Activated CD4-positive, alpha-beta memory T cell treated with anti-CD3 and anti-CD28 coated beads for 36 hours (primary cell): ENCODE results near the gene PCIF1. TPM values are rescaled to one million over a fixed set of nuclear protein-coding genes. Genes with fewer than 3 reads are reported as not detected.
"Not testable (repeated sequence)": the region's sequence is repeated elsewhere in the genome, so short reads cannot be mapped to it uniquely, and the experiment has no call there.

Experiments used
- CTCF ChIA-PET: fragments of 350-600 bp; sonication (Branson Sonifier 250); formaldehyde crosslinking; loops from one replicate; lab custom pipeline; 2021; ENCODE audit warnings: antibody characterized with exemption, inconsistent platforms; lab: Charles Lee
- POLR2A ChIA-PET: fragments of 350-600 bp; sonication (Branson Sonifier 250); formaldehyde crosslinking; loops from one replicate; lab custom pipeline; 2021; ENCODE audit warnings: antibody characterized with exemption; lab: Charles Lee
- DNase-seq: peaks from one replicate; pipeline ENCODE4 v3.0.0-alpha.2; 2020
- H3K27ac Mint-ChIP-seq: one replicate; pipeline ENCODE4 v1.8.0; 2021; ENCODE audit warnings: mixed read lengths
- H3K27me3 Mint-ChIP-seq: one replicate; pipeline ENCODE4 v1.8.0; 2021; ENCODE audit warnings: mixed read lengths
- H3K36me3 Mint-ChIP-seq: one replicate; pipeline ENCODE4 v1.8.0; 2021; ENCODE audit warnings: mixed read lengths
- H3K4me1 Mint-ChIP-seq: one replicate; pipeline ENCODE4 v1.8.0; 2021; ENCODE audit warnings: low read depth, mixed read lengths
- H3K4me3 Mint-ChIP-seq: one replicate; pipeline ENCODE4 v1.8.0; 2021; ENCODE audit warnings: mild to moderate bottlenecking, mixed read lengths
- H3K9me3 Mint-ChIP-seq: one replicate; pipeline ENCODE4 v1.8.0; 2021; ENCODE audit warnings: mixed read lengths
- intact Hi-C: fragments of 100-400 bp; cut with micrococcal nuclease; formaldehyde crosslinking; loops from one replicate; pipeline ENCODE4 v1.15.1; 2023
- total RNA-seq, 2 experiments: library from RNA; stranded (reverse); gene quantifications; one replicate each; pipeline ENCODE4 v1.2.3, GENCODE V29; 2021

PCIF1 gene
- total RNA-seq, 2 experiments from 2014 or later: 29.9 to 33.0 TPM

DNA sequence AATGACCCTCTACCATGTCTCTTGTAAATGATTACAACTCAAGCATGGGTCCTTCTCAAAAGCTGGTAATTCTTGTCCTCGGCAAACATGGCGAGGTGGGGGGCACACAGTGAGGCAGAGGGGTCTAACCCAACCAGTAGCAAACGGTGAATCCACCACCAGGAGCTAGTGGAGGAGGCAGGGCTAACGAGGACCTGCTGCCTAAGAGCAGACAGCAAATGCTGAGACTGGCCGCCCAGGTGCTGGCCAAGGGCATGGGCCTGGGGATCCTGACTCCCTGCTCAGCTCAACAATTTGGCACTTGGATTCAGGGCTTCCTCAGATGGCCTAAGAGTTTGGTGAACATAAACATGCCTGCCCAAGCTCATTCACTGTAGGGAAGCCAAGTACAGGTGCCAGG lies 18.4 kb downstream of the PCIF1 start:
- Mint-ChIP-seq H3K27me3 (no peaks in the 10 kb centered on the region), H3K4me1 (no peaks in the 10 kb centered on the region), H3K9me3 (no peaks in the 10 kb centered on the region), H3K4me3 (no peak overlapping the region), H3K27ac (no peak overlapping the region), H3K36me3 (peaks cover 31% of the 10 kb centered on the region)
- no peak for DNase-seq
- ChIA-PET POLR2A (interaction anchor here (0.9 kb wide), 1 partner anchor 18 kb away, joined by 3 read pairs; the partner anchor contains the start of gene PCIF1), CTCF (interaction anchor here (3.5 kb wide), 1 partner anchor 17 kb away, joined by 24 read pairs; no protein-coding TSS in a partner anchor)
- intact Hi-C loops: no loop called here

DNA sequence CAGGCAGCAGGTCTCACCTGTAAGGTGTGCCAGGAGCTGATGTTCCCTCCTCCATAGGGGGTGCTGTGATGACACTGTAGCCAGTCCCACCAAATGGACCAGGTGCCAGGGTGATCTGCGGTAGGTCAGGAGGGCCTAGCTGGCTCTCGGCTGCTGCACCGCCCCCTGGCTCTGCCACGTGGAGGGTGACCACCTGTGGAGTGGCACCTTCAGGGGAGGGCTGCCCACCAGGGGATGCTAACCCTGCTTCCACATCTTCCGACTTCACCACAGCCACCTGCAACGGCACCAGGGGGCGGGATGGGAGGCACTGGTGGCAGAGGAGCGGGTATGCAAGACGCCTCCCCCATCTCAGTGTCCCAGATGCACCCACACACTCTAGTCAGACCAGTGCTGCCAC lies 19.2 kb downstream of the PCIF1 start:
- intact Hi-C loops: no loop called here
- H3K4me3 Mint-ChIP-seq: no peak overlapping the region
- peaks cover 34% of the 10 kb centered on the region for H3K36me3 Mint-ChIP-seq
- DNase-seq: no peak
- POLR2A ChIA-PET: no interaction called here
- no peaks in the 10 kb centered on the region for H3K4me1 Mint-ChIP-seq
- no peak overlapping the region for H3K27ac Mint-ChIP-seq
- CTCF ChIA-PET: interaction anchor here (3.5 kb wide), 1 partner anchor 16 kb away, joined by 24 read pairs; no protein-coding TSS in a partner anchor
- H3K9me3 Mint-ChIP-seq: no peaks in the 10 kb centered on the region
- H3K27me3 Mint-ChIP-seq: no peaks in the 10 kb centered on the region

DNA sequence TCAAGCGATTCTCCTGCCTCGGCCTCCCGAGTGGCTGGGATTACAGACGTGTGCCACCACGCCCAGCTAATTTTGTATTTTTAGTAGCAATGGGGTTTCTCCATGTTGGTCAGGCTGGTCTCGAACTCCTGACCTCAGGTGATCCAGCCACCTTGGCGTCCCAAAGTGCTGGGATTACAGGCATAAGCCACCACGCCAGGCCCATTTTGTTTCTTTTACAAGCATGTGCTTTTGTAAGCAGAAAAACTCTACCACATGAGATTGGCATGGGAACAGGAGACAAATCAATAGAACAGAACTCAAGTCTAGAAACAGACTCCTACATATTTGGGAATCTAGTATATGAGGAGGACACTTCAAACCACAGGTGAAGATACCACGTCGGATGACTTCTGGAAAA lies 21.8 kb downstream of the PCIF1 start:
- H3K4me1 Mint-ChIP-seq, H3K27ac Mint-ChIP-seq, H3K9me3 Mint-ChIP-seq, H3K4me3 Mint-ChIP-seq, DNase-seq, intact Hi-C loops, POLR2A ChIA-PET, H3K27me3 Mint-ChIP-seq, CTCF ChIA-PET: not testable (repeated sequence)
- H3K36me3 Mint-ChIP-seq: peaks cover 50% of the 10 kb centered on the region

GRCh38 chr20:45957021-45957941 lies 22.8 kb downstream of the PCIF1 start:
- no peaks in the 10 kb centered on the region for H3K27me3 Mint-ChIP-seq
- H3K9me3 Mint-ChIP-seq: no peaks in the 10 kb centered on the region
- no peak for DNase-seq
- ChIA-PET POLR2A (interaction anchor here (2.7 kb wide), 1 partner anchor 8 kb away, joined by 10 read pairs; no protein-coding TSS in a partner anchor), CTCF (interaction anchor here (1.0 to 5.3 kb wide), 2 partner anchors 13 to 23 kb away, joined by 3 to 53 read pairs; partner anchors contain the start of gene PCIF1)
- peaks cover 49% of the 10 kb centered on the region for H3K36me3 Mint-ChIP-seq
- intact Hi-C loops: no loop called here
- H3K27ac Mint-ChIP-seq: no peak overlapping the region
- H3K4me3 Mint-ChIP-seq: no peak overlapping the region
- H3K4me1 Mint-ChIP-seq: no peaks in the 10 kb centered on the region

- intact Hi-C loops: no loop called here
- H3K4me1 Mint-ChIP-seq: no peaks in the 10 kb centered on the region
- no peaks in the 10 kb centered on the region for H3K9me3 Mint-ChIP-seq
- DNase-seq: no peak
- H3K36me3 Mint-ChIP-seq: peaks cover 58% of the 10 kb centered on the region
- ChIA-PET POLR2A (interaction anchor here (0.6 to 2.7 kb wide), 3 partner anchors 9 to 141 kb away, joined by 3 to 10 read pairs (median 3); partner anchors contain the start of gene PCIF1), CTCF (interaction anchor here (1.0 to 5.3 kb wide), 2 partner anchors 11 to 24 kb away, joined by 3 to 53 read pairs; partner anchors contain the start of gene PCIF1)
- no peak overlapping the region for H3K27ac Mint-ChIP-seq
- no peak overlapping the region for H3K4me3 Mint-ChIP-seq
- H3K27me3 Mint-ChIP-seq: no peaks in the 10 kb centered on the region
Observed at GRCh38 chr20:45958593-45958992, 24.1 kb downstream of the PCIF1 start.

GRCh38 chr20:45959126-45959525 lies 24.6 kb downstream of the PCIF1 start:
- no peaks in the 10 kb centered on the region for H3K4me1 Mint-ChIP-seq
- DNase-seq: no peak
- no peak overlapping the region for H3K27ac Mint-ChIP-seq
- no peaks in the 10 kb centered on the region for H3K27me3 Mint-ChIP-seq
- ChIA-PET POLR2A (interaction anchor here (0.6 to 2.7 kb wide), 3 partner anchors 10 to 142 kb away, joined by 3 to 10 read pairs (median 3); no protein-coding TSS in a partner anchor), CTCF (interaction anchor here (5.3 kb wide), 1 partner anchor 11 kb away, joined by 53 read pairs; no protein-coding TSS in a partner anchor)
- H3K36me3 Mint-ChIP-seq: peaks cover 61% of the 10 kb centered on the region
- intact Hi-C loops: no loop called here
- no peaks in the 10 kb centered on the region for H3K9me3 Mint-ChIP-seq
- no peak overlapping the region for H3K4me3 Mint-ChIP-seq

DNA sequence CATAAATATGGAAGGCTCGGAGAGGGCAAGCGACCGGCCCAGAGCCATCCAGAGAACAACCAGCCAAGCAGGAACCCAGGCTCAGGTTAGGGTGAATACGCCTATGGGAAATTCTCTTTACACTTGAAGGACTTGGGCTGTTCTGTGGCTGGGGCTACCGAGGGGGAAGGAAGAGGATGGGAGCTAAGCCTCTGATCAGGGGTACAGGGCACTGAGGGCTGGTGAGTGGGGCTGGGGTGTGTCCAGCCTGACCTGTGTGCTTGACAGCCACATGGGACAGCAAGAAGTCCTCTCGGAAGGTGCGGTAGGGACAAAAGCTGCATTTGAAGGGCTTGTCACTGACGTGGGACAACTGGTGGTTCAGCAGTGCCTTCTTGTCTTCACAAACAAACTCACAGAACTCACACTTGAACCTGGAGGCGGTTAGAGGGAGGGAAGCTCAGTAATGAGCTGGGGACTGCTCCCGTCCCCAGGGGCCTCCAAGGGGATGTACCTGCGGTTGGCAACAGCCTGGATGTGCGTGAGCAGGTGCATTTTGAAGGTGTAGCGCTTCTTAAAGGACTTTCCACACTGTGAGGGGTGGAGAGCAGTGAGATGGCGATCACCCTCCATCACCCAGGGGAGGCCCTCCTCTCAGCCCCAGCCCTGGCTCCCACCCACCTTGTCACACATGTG lies 25.6 kb downstream of the PCIF1 start:
- H3K4me1 Mint-ChIP-seq: peaks cover 2% of the 10 kb centered on the region
- ChIA-PET CTCF (interaction anchor here (1.9 to 5.3 kb wide), 2 partner anchors 10 to 161 kb away, joined by 12 to 53 read pairs; no protein-coding TSS in a partner anchor), POLR2A (interaction anchor here (0.9 to 1.6 kb wide), 3 partner anchors 10 to 26 kb away, joined by 3 to 6 read pairs (median 3); partner anchors contain the start of gene PCIF1)
- no peak overlapping the region for H3K4me3 Mint-ChIP-seq
- H3K36me3 Mint-ChIP-seq: peaks cover 63% of the 10 kb centered on the region
- H3K27me3 Mint-ChIP-seq: no peaks in the 10 kb centered on the region
- no peak for DNase-seq
- intact Hi-C loops: no loop called here
- no peaks in the 10 kb centered on the region for H3K9me3 Mint-ChIP-seq
- no peak overlapping the region for H3K27ac Mint-ChIP-seq

DNA sequence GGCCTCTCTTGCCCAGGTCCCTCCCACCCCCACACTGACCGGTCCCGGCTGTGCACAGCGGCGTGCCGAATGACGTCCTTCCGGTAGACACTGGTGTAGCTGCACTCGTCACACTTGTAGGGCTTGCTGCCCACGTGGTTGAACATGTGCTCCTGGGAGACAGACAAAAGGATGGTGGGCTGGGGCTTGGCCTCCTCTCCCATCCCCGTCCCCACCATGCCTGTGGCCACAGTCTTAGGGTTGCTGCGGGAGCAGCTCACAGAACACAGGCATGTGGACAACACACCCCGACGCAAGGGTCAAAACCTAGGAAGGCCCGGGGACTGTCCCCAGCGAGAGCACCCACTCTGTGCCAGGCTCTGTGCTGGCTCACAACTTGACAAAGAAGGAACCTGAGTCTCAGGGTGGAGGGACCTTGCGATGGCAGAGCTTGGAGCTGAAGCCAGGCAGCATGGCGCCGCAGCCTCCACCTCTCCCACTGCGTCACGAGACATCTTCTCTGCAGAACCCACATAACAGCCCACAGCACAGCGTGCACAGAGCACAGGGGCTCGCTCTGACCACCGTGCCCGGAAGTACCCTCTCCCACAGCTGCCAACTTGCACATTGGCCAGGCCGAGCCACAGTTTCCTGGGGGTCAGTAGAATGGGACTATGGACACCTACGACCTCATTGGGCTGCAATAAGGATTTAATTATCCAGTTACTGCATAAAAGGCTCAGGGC lies 27.7 kb downstream of the PCIF1 start:
- H3K4me3 Mint-ChIP-seq: no peak overlapping the region

GRCh38 chr20:45963059-45964005 lies 28.8 kb downstream of the PCIF1 start:
- H3K27ac Mint-ChIP-seq: no peak overlapping the region
- CTCF ChIA-PET: interaction anchor here (0.6 to 4.2 kb wide), 11 partner anchors 14 to 168 kb away, joined by 3 to 19 read pairs (median 3); partner anchors contain the start of gene PCIF1
- H3K4me3 Mint-ChIP-seq: no peak overlapping the region
- peaks cover 62% of the 10 kb centered on the region for H3K36me3 Mint-ChIP-seq
- no peaks in the 10 kb centered on the region for H3K27me3 Mint-ChIP-seq
- H3K9me3 Mint-ChIP-seq: no peaks in the 10 kb centered on the region
- POLR2A ChIA-PET: interaction anchor here (0.5 to 0.9 kb wide), 2 partner anchors 14 to 130 kb away, joined by 3 read pairs; partner anchors contain the start of gene SNX21
- peaks cover 8% of the 10 kb centered on the region for H3K4me1 Mint-ChIP-seq
- DNase-seq: no peak
- intact Hi-C loops: loop anchor here (2.0 kb wide), 1 partner anchor 19 kb away; no protein-coding TSS in a partner anchor

More for the DNA sequence above, 27.7 kb downstream of the PCIF1 start:
- H3K36me3 Mint-ChIP-seq: peaks cover 62% of the 10 kb centered on the region
- ChIA-PET CTCF (interaction anchor here (0.6 to 5.3 kb wide), 11 partner anchors 8 to 163 kb away, joined by 3 to 53 read pairs (median 4); partner anchors contain the start of genes CTSA, NEURL2 and PCIF1), POLR2A (interaction anchor here (0.6 to 1.5 kb wide), 3 partner anchors 8 to 76 kb away, joined by 3 to 4 read pairs (median 4); no protein-coding TSS in a partner anchor)
- H3K4me1 Mint-ChIP-seq: peaks cover 8% of the 10 kb centered on the region
- no peak for DNase-seq
- intact Hi-C loops: no loop called here
- H3K27me3 Mint-ChIP-seq: no peaks in the 10 kb centered on the region
- H3K9me3 Mint-ChIP-seq: no peaks in the 10 kb centered on the region
- no peak overlapping the region for H3K27ac Mint-ChIP-seq

DNA sequence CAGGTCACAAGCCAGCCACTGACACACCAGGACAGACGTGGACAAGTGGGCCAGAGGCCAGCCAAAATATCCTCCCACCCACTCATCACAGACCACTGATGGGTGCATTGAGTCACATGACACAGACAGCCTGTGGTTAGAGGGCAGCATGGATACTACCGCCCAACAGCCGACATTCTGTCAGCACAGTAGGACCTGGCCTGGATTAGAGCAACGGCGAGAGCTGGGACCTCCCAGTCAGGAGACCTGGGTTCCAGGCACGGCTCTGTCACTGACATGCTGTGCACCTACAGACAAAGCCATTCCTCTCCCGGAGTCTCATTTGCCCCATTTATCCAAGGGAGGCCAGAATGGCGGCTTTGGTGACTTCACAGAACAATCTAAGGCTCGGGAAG lies 29.5 kb downstream of the PCIF1 start:
- DNase-seq: no peak
- ChIA-PET POLR2A (no interaction called here), CTCF (interaction anchor here (1.1 to 4.2 kb wide), 4 partner anchors 30 to 169 kb away, joined by 3 to 19 read pairs (median 4); partner anchors contain the start of gene PCIF1)
- intact Hi-C loops: loop anchor here (2.0 kb wide), 1 partner anchor 19 kb away; no protein-coding TSS in a partner anchor
- Mint-ChIP-seq H3K27ac (no peak overlapping the region), H3K4me3 (no peak overlapping the region), H3K4me1 (peaks cover 8% of the 10 kb centered on the region), H3K9me3 (no peaks in the 10 kb centered on the region), H3K27me3 (no peaks in the 10 kb centered on the region), H3K36me3 (peaks cover 55% of the 10 kb centered on the region)
